Keratinocyte (primary cell): ENCODE results near the gene FTSJ1. TPM values are rescaled to one million over a fixed set of nuclear protein-coding genes. Genes with fewer than 3 reads are reported as not detected.

ENCODE experiments used
- DNase-seq: peaks from one replicate; pipeline ENCODE4 v3.0.0-alpha.2; 2011; ENCODE audit warnings: low read depth, missing footprints, low spot score
- FAIRE-seq: peaks from 2 replicates; lab custom pipeline; 2011; peaks lifted over from hg19 to GRCh38; lab: Jason Lieb, UNC
- H2AFZ ChIP-seq: 2 replicates; pipeline ENCODE4 v1.6.0; 2012; ENCODE audit warnings: low read length, control low read depth, inconsistent platforms; ENCODE audit not compliant: control insufficient read depth
- H3K27ac ChIP-seq: 2 replicates; pipeline ENCODE4 v1.5.1; 2011; ENCODE audit warnings: low read length; ENCODE audit not compliant: control insufficient read depth, insufficient read depth
- H3K27me3 ChIP-seq: 3 replicates; pipeline ENCODE4 v1.6.0; 2011; ENCODE audit warnings: low read length; ENCODE audit not compliant: control insufficient read depth, insufficient read depth; ENCODE audit errors: extremely low read depth
- H3K36me3 ChIP-seq, 2 experiments: 2 replicates in 1 of 2; 3 replicates in 1 of 2; pipeline ENCODE4 v1.5.1; 2011; ENCODE audit warnings: low read length in 2 of 2, mild to moderate bottlenecking in 1 of 2; ENCODE audit not compliant: control insufficient read depth in 2 of 2, insufficient read depth in 2 of 2; ENCODE audit errors: extremely low read depth in 1 of 2
- H3K4me1 ChIP-seq: 3 replicates; pipeline ENCODE4 v1.5.1; 2011; ENCODE audit warnings: low read length; ENCODE audit not compliant: control insufficient read depth, insufficient read depth; ENCODE audit errors: extremely low read depth
- H3K4me2 ChIP-seq: 3 replicates; pipeline ENCODE4 v1.6.0; 2011; ENCODE audit warnings: low read depth, low read length; ENCODE audit not compliant: control insufficient read depth, insufficient read depth; ENCODE audit errors: extremely low read depth
- H3K4me3 ChIP-seq, 3 experiments: fragments of 200-600 bp in 1 of 3; sonication (generic) in 1 of 3; 2 replicates in 2 of 3; 3 replicates in 1 of 3; pipeline ENCODE4 v1.5.1; 2011 to 2016; ENCODE audit warnings: low read length in 3 of 3, mild to moderate bottlenecking in 3 of 3, control low read depth in 2 of 3, inconsistent platforms in 1 of 3, low read depth in 1 of 3, mixed read lengths in 1 of 3, mixed run types in 1 of 3, moderate library complexity in 1 of 3; ENCODE audit not compliant: control insufficient read depth in 2 of 3, insufficient read depth in 2 of 3; ENCODE audit errors: extremely low read depth in 1 of 3
- H3K79me2 ChIP-seq: 2 replicates; pipeline ENCODE4 v1.6.0; 2012; ENCODE audit warnings: low read length; ENCODE audit not compliant: control insufficient read depth, insufficient read depth
- H3K9ac ChIP-seq: 3 replicates; pipeline ENCODE4 v1.6.0; 2011; ENCODE audit warnings: low read length; ENCODE audit not compliant: control insufficient read depth, insufficient read depth; ENCODE audit errors: extremely low read depth
- H3K9me1 ChIP-seq: 3 replicates; pipeline ENCODE4 v1.6.0; 2011; ENCODE audit warnings: low read length; ENCODE audit not compliant: control insufficient read depth, insufficient read depth; ENCODE audit errors: extremely low read depth
- H3K9me3 ChIP-seq: 2 replicates; pipeline ENCODE4 v1.5.1; 2012; ENCODE audit warnings: low read depth, low read length; ENCODE audit not compliant: control insufficient read depth
- H4K20me1 ChIP-seq: 3 replicates; pipeline ENCODE4 v1.6.0; 2011; ENCODE audit warnings: low read length; ENCODE audit not compliant: control insufficient read depth, insufficient read depth; ENCODE audit errors: extremely low read depth
- EZH2 ChIP-seq: IDR thresholded peaks from one replicate; pipeline ENCODE4 v1.6.1; 2012; ENCODE audit warnings: inconsistent platforms, mild to moderate bottlenecking, low read length, moderate library complexity
- dilution Hi-C: fragments of 300-500 bp; cut with MboI; formaldehyde crosslinking; loops from one replicate; pipeline ENCODE4 v1.7.0; 2020; ENCODE audit warnings: low sequenced_read_pairs; ENCODE audit not compliant: extremely low pct_ligation_motif_present
- polyA plus RNA-seq, 5 experiments: library from polyadenylated mRNA; depleted of rRNA in 3 of 5; stranded (reverse) in 3 of 5; stranded (forward) in 1 of 5; unstranded in 1 of 5; fragments of >200 nt; gene quantifications; 1 replicate in 1 of 5; 2 replicates in 3 of 5; 3 replicates in 1 of 5; pipeline versions ENCODE4 v1.2.1 to v1.2.3, GENCODE V29; 2011 to 2012; ENCODE audit warnings: missing spikeins in 2 of 5, low read depth in 1 of 5, low replicate concordance in 1 of 5
- TF ChIP-seq, protein P1 (sequence below), 3 experiments: IDR thresholded peaks in 1 of 3; conservative IDR thresholded peaks in 1 of 3; optimal IDR thresholded peaks in 1 of 3; 2 replicates in 2 of 3; 3 replicates in 1 of 3; pipeline versions ENCODE3 to v1.5.1; 2011; ENCODE audit warnings: low read length in 3 of 3, mild to moderate bottlenecking in 3 of 3, moderate library complexity in 2 of 3, control low read depth in 1 of 3, inconsistent platforms in 1 of 3; ENCODE audit not compliant: insufficient read depth in 2 of 3; ENCODE audit errors: extremely low read depth in 1 of 3

FTSJ1 gene
- polyA plus RNA-seq, 1 donor (not counting 4 experiments of a cell fraction or from before 2014, with no cell fraction given): 60.6 TPM

DNA sequence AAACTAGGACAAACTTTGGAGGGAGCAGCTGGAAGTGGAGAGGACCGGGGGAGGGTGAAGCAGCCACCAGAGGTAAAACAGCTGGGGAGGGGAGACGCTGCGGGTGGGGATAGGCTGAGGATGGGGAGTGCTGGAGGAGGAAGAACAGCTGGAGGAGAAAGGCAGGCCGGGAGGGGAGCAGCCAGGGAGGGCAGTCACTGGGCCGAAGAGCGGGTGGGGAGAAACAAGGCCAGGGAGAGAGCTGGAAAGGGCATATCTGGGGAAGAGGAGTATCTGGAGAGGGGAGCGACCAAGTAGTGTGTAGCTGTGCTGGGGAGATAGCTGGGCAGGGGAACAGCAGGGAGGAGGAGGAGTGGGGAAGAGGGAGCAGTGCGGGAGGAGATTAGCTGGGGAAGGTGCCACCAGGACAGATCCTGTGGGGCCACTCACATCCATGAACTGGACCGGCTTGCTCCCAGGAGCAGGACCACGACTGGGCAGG, 8.7 kb upstream of the FTSJ1 start:
- DNase-seq (no peak), FAIRE-seq (no peak)
- Histone ChIP-seq H2AFZ (no peak overlapping the region), H3K4me1 (peaks cover 25% of the 10 kb centered on the region), H3K9ac (peak overlapping the region; percentile 87), H3K4me2 (peak overlapping the region; percentile 75), H3K9me3 (peaks cover 8% of the 10 kb centered on the region), H3K79me2 (peaks cover 40% of the 10 kb centered on the region), H3K4me3 (peak overlapping the region; percentile 58 to 80 (median 64)), H3K27me3 (no peaks in the 10 kb centered on the region), H3K27ac (peak overlapping the region; percentile 86), H4K20me1 (peaks cover 2% of the 10 kb centered on the region), H3K36me3 (peaks cover 4 to 13% of the 10 kb centered on the region in 2 experiments), H3K9me1 (no peaks in the 10 kb centered on the region)
- TF ChIP-seq, protein P1, sequence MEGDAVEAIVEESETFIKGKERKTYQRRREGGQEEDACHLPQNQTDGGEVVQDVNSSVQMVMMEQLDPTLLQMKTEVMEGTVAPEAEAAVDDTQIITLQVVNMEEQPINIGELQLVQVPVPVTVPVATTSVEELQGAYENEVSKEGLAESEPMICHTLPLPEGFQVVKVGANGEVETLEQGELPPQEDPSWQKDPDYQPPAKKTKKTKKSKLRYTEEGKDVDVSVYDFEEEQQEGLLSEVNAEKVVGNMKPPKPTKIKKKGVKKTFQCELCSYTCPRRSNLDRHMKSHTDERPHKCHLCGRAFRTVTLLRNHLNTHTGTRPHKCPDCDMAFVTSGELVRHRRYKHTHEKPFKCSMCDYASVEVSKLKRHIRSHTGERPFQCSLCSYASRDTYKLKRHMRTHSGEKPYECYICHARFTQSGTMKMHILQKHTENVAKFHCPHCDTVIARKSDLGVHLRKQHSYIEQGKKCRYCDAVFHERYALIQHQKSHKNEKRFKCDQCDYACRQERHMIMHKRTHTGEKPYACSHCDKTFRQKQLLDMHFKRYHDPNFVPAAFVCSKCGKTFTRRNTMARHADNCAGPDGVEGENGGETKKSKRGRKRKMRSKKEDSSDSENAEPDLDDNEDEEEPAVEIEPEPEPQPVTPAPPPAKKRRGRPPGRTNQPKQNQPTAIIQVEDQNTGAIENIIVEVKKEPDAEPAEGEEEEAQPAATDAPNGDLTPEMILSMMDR (optimal IDR thresholded peaks at IDR 0.05 in 1 of 3, IDR thresholded peaks at IDR 0.05 in 1 of 3, conservative IDR thresholded peaks at IDR 0.05 in 1 of 3; ENCODE audit: extremely low read depth in 1 of 3, insufficient read depth in 2 of 3, low read length in 3 of 3): no peak
- no peak for TF ChIP-seq EZH2
- dilution Hi-C loops: no loop called here

DNA sequence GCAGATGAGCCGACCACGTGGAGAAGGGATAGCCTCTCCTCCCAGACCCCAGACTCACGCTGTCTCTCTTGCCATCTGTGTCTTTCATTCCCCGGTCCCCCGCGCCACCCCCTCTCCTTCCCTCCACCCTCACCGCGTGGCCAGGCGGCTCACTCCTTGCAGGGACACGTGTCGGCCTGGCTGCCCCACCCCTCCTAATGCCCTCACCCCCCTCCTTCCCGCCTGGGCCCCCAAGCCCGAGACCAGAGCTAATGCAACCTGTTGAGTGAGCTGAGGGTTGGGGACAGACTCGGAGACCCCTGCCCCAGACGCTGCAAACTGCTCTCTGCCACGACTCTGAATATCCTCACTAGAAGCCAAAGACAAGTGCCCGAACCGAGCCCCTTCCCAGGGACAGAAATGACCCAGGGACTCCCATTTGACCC, 7.7 kb upstream of the FTSJ1 start:
- peak overlapping the region; percentile 75 for H3K4me2 ChIP-seq

More for the DNA sequence above, 7.7 kb upstream of the FTSJ1 start:
- DNase-seq (no peak), FAIRE-seq (no peak)
- Histone ChIP-seq H2AFZ (no peak overlapping the region), H3K4me1 (peaks cover 25% of the 10 kb centered on the region), H3K9me3 (peaks cover 8% of the 10 kb centered on the region), H4K20me1 (peaks cover 2% of the 10 kb centered on the region), H3K27ac (peak overlapping the region; percentile 86), H3K27me3 (no peaks in the 10 kb centered on the region), H3K9me1 (no peaks in the 10 kb centered on the region), H3K4me3 (peak overlapping the region; percentile 58 to 80 (median 64)), H3K79me2 (peaks cover 35% of the 10 kb centered on the region), H3K9ac (peak overlapping the region; percentile 87), H3K36me3 (peaks cover 0 to 9% of the 10 kb centered on the region in 2 experiments)
- TF ChIP-seq, protein P1 (optimal IDR thresholded peaks at IDR 0.05 in 1 of 3, IDR thresholded peaks at IDR 0.05 in 1 of 3, conservative IDR thresholded peaks at IDR 0.05 in 1 of 3; ENCODE audit: extremely low read depth in 1 of 3, insufficient read depth in 2 of 3, low read length in 3 of 3): no peak
- TF ChIP-seq EZH2: no peak
- dilution Hi-C loops: no loop called here
